SKM-1 treated with dmso at 0.1 percent for 144 hours (cell line): ENCODE data around the gene CHST1.

Experiments
- DNase-seq: peaks from one replicate; lab custom pipeline; 2025; ENCODE audit not compliant: unreplicated experiment; lab: John Stamatoyannopoulos, UW

CHST1 gene

GRCh38 chr11:45665206-45665932 is at the start of gene CHST1:
Gene CHST1, minus strand, starts transcription at chr11:45665622. Its CDS starts 14,699 bp downstream, at chr11:45650923.
- no peak for DNase-seq

GRCh38 chr11:45713573-45713972 is 48.2 kb upstream of the CHST1 start:
- DNase-seq: no peak

- no peak for DNase-seq
Observed at GRCh38 chr11:45710561-45710960, 45.1 kb upstream of the CHST1 start.

- DNase-seq: no peak
Observed at GRCh38 chr11:45708887-45709663, 43.7 kb upstream of the CHST1 start.

- DNase-seq: no peak
Observed at GRCh38 chr11:45704635-45705034, 39.2 kb upstream of the CHST1 start.

GRCh38 chr11:45704133-45704532 is 38.7 kb upstream of the CHST1 start:
- DNase-seq: no peak

- DNase-seq: no peak
Observed at GRCh38 chr11:45702511-45702910, 37.1 kb upstream of the CHST1 start.

- no peak for DNase-seq
Observed at GRCh38 chr11:45698777-45699497, 33.5 kb upstream of the CHST1 start.

GRCh38 chr11:45692808-45693453 is 27.5 kb upstream of the CHST1 start:
- no peak for DNase-seq

GRCh38 chr11:45688472-45689033 is 23.1 kb upstream of the CHST1 start:
- no peak for DNase-seq

- no peak for DNase-seq
Observed at GRCh38 chr11:45687836-45688235, 22.4 kb upstream of the CHST1 start.

GRCh38 chr11:45685964-45686537 is 20.6 kb upstream of the CHST1 start:
- DNase-seq: no peak

GRCh38 chr11:45684440-45684839 is 19.0 kb upstream of the CHST1 start:
- DNase-seq: no peak

GRCh38 chr11:45683271-45684058 is 18.0 kb upstream of the CHST1 start:
- no peak for DNase-seq

GRCh38 chr11:45679806-45680205 is 14.4 kb upstream of the CHST1 start:
- no peak for DNase-seq

- no peak for DNase-seq
Observed at GRCh38 chr11:45678976-45679375, 13.6 kb upstream of the CHST1 start.

GRCh38 chr11:45677770-45678512 is 12.5 kb upstream of the CHST1 start:
- DNase-seq: no peak

- DNase-seq: no peak
Observed at GRCh38 chr11:45676522-45677095, 11.2 kb upstream of the CHST1 start.

GRCh38 chr11:45675646-45676045 is 10.2 kb upstream of the CHST1 start:
- no peak for DNase-seq
